Caco-2 (cell line): Measurements from ENCODE around the gene GBP1. TPM values are rescaled to one million over a fixed set of nuclear protein-coding genes. Genes with fewer than 3 reads are reported as not detected.

Source experiments
- BruUV-seq: library from RNA; stranded (reverse); fragments of 400-500 nt; replicated peaks from 2 replicates; lab custom pipeline; 2021; lab: Mats Ljungman, UMichigan
- CTCF ChIA-PET: fragments of 300-600 bp; sonication (Branson Sonifier 250); formaldehyde crosslinking; loops from one replicate; lab custom pipeline; 2022; ENCODE audit warnings: antibody characterized with exemption; lab: Charles Lee
- POLR2A ChIA-PET: fragments of 300-600 bp; sonication (Branson Sonifier 250); formaldehyde crosslinking; loops from one replicate; lab custom pipeline; 2022; ENCODE audit warnings: antibody characterized with exemption; lab: Charles Lee
- DNase-seq, 2 experiments: peaks; one replicate each; pipeline versions ENCODE4 v3.0.0 to v3.0.0-alpha.2; 2020 to 2022
- H3K27me3 ChIP-seq: replicated peaks from 2 replicates; pipeline ENCODE4 v1.6.0; 2011; ENCODE audit warnings: low read length; ENCODE audit not compliant: control insufficient read depth, insufficient read depth
- H3K36me3 ChIP-seq: 2 replicates; pipeline ENCODE4 v1.5.1; 2011; ENCODE audit warnings: low read length; ENCODE audit not compliant: control insufficient read depth, insufficient read depth
- H3K4me1 ChIP-seq: fragments of 250-450 bp; sonication (Bioruptor Pico); 2 replicates; pipeline ENCODE4 v1.5.1; 2020; ENCODE audit warnings: mild to moderate bottlenecking
- H3K4me3 ChIP-seq: 2 replicates; pipeline ENCODE4 v1.5.1; 2011; ENCODE audit warnings: low read depth, mild to moderate bottlenecking, control low read depth, low read length
- H3K9me3 ChIP-seq: fragments of 250-450 bp; sonication (Bioruptor Pico); 2 replicates; pipeline ENCODE4 v1.5.1; 2020; ENCODE audit warnings: mild to moderate bottlenecking, moderate library complexity
- H3K27ac Mint-ChIP-seq: one replicate; pipeline ENCODE4 v1.8.0; 2022; ENCODE audit warnings: mixed read lengths; ENCODE audit not compliant: unreplicated experiment
- H3K27me3 Mint-ChIP-seq: one replicate; pipeline ENCODE4 v1.8.0; 2022; ENCODE audit warnings: mixed read lengths; ENCODE audit not compliant: insufficient read depth, unreplicated experiment
- H3K36me3 Mint-ChIP-seq: one replicate; pipeline ENCODE4 v1.8.0; 2022; ENCODE audit warnings: mild to moderate bottlenecking, mixed read lengths; ENCODE audit not compliant: insufficient read depth, unreplicated experiment
- H3K4me1 Mint-ChIP-seq: one replicate; pipeline ENCODE4 v1.8.0; 2022; ENCODE audit warnings: low read depth, mixed read lengths; ENCODE audit not compliant: unreplicated experiment
- H3K4me3 Mint-ChIP-seq: one replicate; pipeline ENCODE4 v1.8.0; 2022; ENCODE audit warnings: mild to moderate bottlenecking, moderate library complexity, mixed read lengths; ENCODE audit not compliant: unreplicated experiment
- H3K9me3 Mint-ChIP-seq: one replicate; pipeline ENCODE4 v1.8.0; 2022; ENCODE audit warnings: mixed read lengths; ENCODE audit not compliant: unreplicated experiment
- CTCF ChIP-seq, 2 experiments: fragments of 200-600 bp in 1 of 2; IDR thresholded peaks; 1 replicate in 1 of 2; 2 replicates in 1 of 2; pipeline versions ENCODE4 v1.5.1 to v1.8.0; 2011 to 2022; ENCODE audit warnings: antibody characterized with exemption in 1 of 2, control low read depth in 1 of 2, inconsistent platforms in 1 of 2, low read depth in 1 of 2, low read length in 1 of 2, mild to moderate bottlenecking in 1 of 2, moderate library complexity in 1 of 2; ENCODE audit not compliant: insufficient read depth in 1 of 2, severe bottlenecking in 1 of 2, unreplicated experiment in 1 of 2
- intact Hi-C: fragments of 100-400 bp; cut with micrococcal nuclease; formaldehyde crosslinking; loops from one replicate; pipeline ENCODE4 v1.10.0; 2022; ENCODE audit not compliant: unreplicated experiment
- total RNA-seq: library from RNA; stranded (reverse); gene quantifications from 2 replicates; pipeline ENCODE4 v1.2.3, GENCODE V29; 2022

Gene GBP1
- total RNA-seq, 1 experiment from 2014 or later = 0.36 TPM

- no TSS peak for BruUV-seq
- Mint-ChIP-seq H3K4me3 (no peak overlapping the region), H3K27ac (no peak overlapping the region), H3K4me1 (no peaks in the 10 kb centered on the region), H3K36me3 (no peaks in the 10 kb centered on the region), H3K27me3 (no peaks in the 10 kb centered on the region), H3K9me3 (no peaks in the 10 kb centered on the region)
- intact Hi-C loops = no loop called here
- no peaks in the 10 kb centered on the region for H3K36me3 ChIP-seq
- no peaks in the 10 kb centered on the region for H3K4me1 ChIP-seq
- no peak for DNase-seq
- ChIA-PET CTCF (no interaction called here), POLR2A (no interaction called here)
- TF ChIP-seq CTCF (IDR thresholded peaks at IDR 0.05; ENCODE audit: insufficient read depth in 1 of 2, low read depth in 1 of 2, low read length in 1 of 2, severe bottlenecking in 1 of 2, unreplicated experiment in 1 of 2) = no peak
- no peaks in the 10 kb centered on the region for H3K9me3 ChIP-seq
- H3K4me3 ChIP-seq = no peak overlapping the region
- H3K27me3 ChIP-seq = no peaks in the 10 kb centered on the region
These were observed 35.4 kb upstream of the GBP1 start for GRCh38 chr1:89100412-89100811.

- no peaks in the 10 kb centered on the region for H3K9me3 ChIP-seq
- TF ChIP-seq CTCF (IDR thresholded peaks at IDR 0.05; ENCODE audit: insufficient read depth in 1 of 2, low read depth in 1 of 2, low read length in 1 of 2, severe bottlenecking in 1 of 2, unreplicated experiment in 1 of 2) = no peak
- Mint-ChIP-seq H3K9me3 (no peaks in the 10 kb centered on the region), H3K36me3 (no peaks in the 10 kb centered on the region), H3K27ac (no peak overlapping the region), H3K4me3 (no peak overlapping the region), H3K4me1 (no peaks in the 10 kb centered on the region), H3K27me3 (no peaks in the 10 kb centered on the region)
- ChIA-PET POLR2A (no interaction called here), CTCF (no interaction called here)
- no TSS peak for BruUV-seq
- intact Hi-C loops = no loop called here
- H3K4me3 ChIP-seq = no peak overlapping the region
- H3K27me3 ChIP-seq = no peaks in the 10 kb centered on the region
- no peaks in the 10 kb centered on the region for H3K4me1 ChIP-seq
- no peak for DNase-seq
- H3K36me3 ChIP-seq = no peaks in the 10 kb centered on the region
These were observed 33.8 kb upstream of the GBP1 start for GRCh38 chr1:89098857-89099256.

GRCh38 chr1:89095737-89096136, 30.7 kb upstream of the GBP1 start:
- no peak for TF ChIP-seq CTCF (IDR thresholded peaks at IDR 0.05; ENCODE audit: insufficient read depth in 1 of 2, low read depth in 1 of 2, low read length in 1 of 2, severe bottlenecking in 1 of 2, unreplicated experiment in 1 of 2)
- Histone ChIP-seq H3K9me3 (no peaks in the 10 kb centered on the region), H3K4me1 (no peaks in the 10 kb centered on the region), H3K27me3 (no peaks in the 10 kb centered on the region), H3K36me3 (no peaks in the 10 kb centered on the region), H3K4me3 (no peak overlapping the region)
- Mint-ChIP-seq H3K36me3 (no peaks in the 10 kb centered on the region), H3K27ac (no peak overlapping the region), H3K4me3 (no peak overlapping the region), H3K27me3 (no peaks in the 10 kb centered on the region), H3K9me3 (no peaks in the 10 kb centered on the region), H3K4me1 (no peaks in the 10 kb centered on the region)
- CTCF ChIA-PET = no interaction called here
- DNase-seq = no peak
- POLR2A ChIA-PET = no interaction called here
- intact Hi-C loops = no loop called here
- no TSS peak for BruUV-seq
